Astrocyte (in vitro differentiated cells and primary cell): ENCODE results near the gene SPOCK2. TPM values are rescaled to one million over a fixed set of nuclear protein-coding genes. Genes with fewer than 3 reads are reported as not detected.

Experiments
- DNase-seq: peaks from one replicate; pipeline ENCODE4 v3.0.0-alpha.2; 2010; ENCODE audit warnings: low read depth
- FAIRE-seq: peaks from 2 replicates; lab custom pipeline; 2011; peaks lifted over from hg19 to GRCh38; lab: Jason Lieb, UNC
- H2AFZ ChIP-seq: 2 replicates; pipeline ENCODE4 v1.6.0; 2012; ENCODE audit warnings: low read depth, low read length, inconsistent platforms
- H3K27ac ChIP-seq: 2 replicates; pipeline ENCODE4 v1.5.1; 2011; ENCODE audit warnings: low read depth, low read length, inconsistent platforms
- H3K27me3 ChIP-seq: 2 replicates; pipeline ENCODE4 v1.6.0; 2011; ENCODE audit warnings: low read length, inconsistent platforms; ENCODE audit not compliant: insufficient read depth
- H3K36me3 ChIP-seq: 2 replicates; pipeline ENCODE4 v1.5.1; 2011; ENCODE audit warnings: low read length, inconsistent platforms; ENCODE audit not compliant: insufficient read depth
- H3K4me1 ChIP-seq: 2 replicates; pipeline ENCODE4 v1.5.1; 2011; ENCODE audit warnings: low read length, inconsistent platforms; ENCODE audit not compliant: insufficient read depth
- H3K4me2 ChIP-seq: 2 replicates; pipeline ENCODE4 v1.6.0; 2012; ENCODE audit warnings: low read length, inconsistent platforms
- H3K4me3 ChIP-seq: 2 replicates; pipeline ENCODE4 v1.5.1; 2011; ENCODE audit warnings: low read depth, mild to moderate bottlenecking, low read length, inconsistent platforms; ENCODE audit not compliant: insufficient read depth
- H3K79me2 ChIP-seq: 2 replicates; pipeline ENCODE4 v1.6.0; 2012; ENCODE audit warnings: mild to moderate bottlenecking, low read length, inconsistent platforms; ENCODE audit not compliant: insufficient read depth
- H3K9ac ChIP-seq: 2 replicates; pipeline ENCODE4 v1.6.0; 2012; ENCODE audit warnings: mild to moderate bottlenecking, low read length, inconsistent platforms
- H3K9me3 ChIP-seq: 2 replicates; pipeline ENCODE4 v1.5.1; 2012; ENCODE audit warnings: low read depth, mild to moderate bottlenecking, low read length, inconsistent platforms; ENCODE audit not compliant: insufficient read depth
- H4K20me1 ChIP-seq: 2 replicates; pipeline ENCODE4 v1.6.0; 2012; ENCODE audit warnings: low read length, inconsistent platforms; ENCODE audit not compliant: insufficient read depth
- H3K27ac Mint-ChIP-seq: one replicate; pipeline ENCODE4 v1.8.0; 2021; ENCODE audit warnings: mild to moderate bottlenecking, mixed read lengths; ENCODE audit not compliant: unreplicated experiment
- H3K27me3 Mint-ChIP-seq: one replicate; pipeline ENCODE4 v1.8.0; 2021; ENCODE audit warnings: low read depth, mixed read lengths; ENCODE audit not compliant: unreplicated experiment
- H3K36me3 Mint-ChIP-seq: one replicate; pipeline ENCODE4 v1.8.0; 2021; ENCODE audit warnings: low read depth, mixed read lengths; ENCODE audit not compliant: unreplicated experiment
- H3K4me1 Mint-ChIP-seq: one replicate; pipeline ENCODE4 v1.8.0; 2021; ENCODE audit warnings: low read depth, mixed read lengths; ENCODE audit not compliant: unreplicated experiment
- H3K4me3 Mint-ChIP-seq: one replicate; pipeline ENCODE4 v1.8.0; 2021; ENCODE audit warnings: mild to moderate bottlenecking, moderate library complexity, mixed read lengths; ENCODE audit not compliant: unreplicated experiment
- H3K9me3 Mint-ChIP-seq: one replicate; pipeline ENCODE4 v1.8.0; 2021; ENCODE audit warnings: mild to moderate bottlenecking, mixed read lengths; ENCODE audit not compliant: unreplicated experiment
- EZH2 ChIP-seq: IDR thresholded peaks from 2 replicates; pipeline ENCODE4 v1.6.1; 2012; ENCODE audit warnings: mild to moderate bottlenecking, low read length, inconsistent platforms; ENCODE audit not compliant: insufficient read depth
- total RNA-seq: library from RNA; stranded (reverse); gene quantifications from 2 replicates; pipeline ENCODE4 v1.2.1, GENCODE V29; 2021
- TF ChIP-seq, protein P1 (sequence below): IDR thresholded peaks from 2 replicates; pipeline ENCODE4 v1.5.1; 2011; ENCODE audit warnings: low read depth, mild to moderate bottlenecking, inconsistent platforms, low read length, moderate library complexity; ENCODE audit not compliant: insufficient read depth

Gene SPOCK2
- total RNA-seq, 1 donor from 2014 or later, result 0.89 TPM

DNA sequence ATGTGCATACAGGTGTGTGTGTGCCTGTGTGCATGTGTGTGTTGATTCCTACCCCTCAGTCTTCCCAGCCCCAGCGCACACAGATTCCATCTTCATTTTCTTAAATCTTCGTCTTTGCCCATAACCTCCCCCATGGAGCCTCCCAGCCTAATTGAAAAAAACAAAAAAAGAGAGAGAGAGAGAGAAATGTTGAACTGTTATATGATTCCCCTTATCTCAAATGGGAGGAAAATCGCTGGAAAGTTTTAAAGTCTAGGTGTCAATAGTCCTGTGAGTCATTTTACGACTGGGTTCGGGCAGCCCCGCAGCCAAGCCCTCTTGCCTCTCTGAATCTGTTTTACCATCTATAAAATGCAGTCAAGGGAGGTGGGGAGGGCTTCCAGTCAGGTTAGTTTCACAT lies 60.9 kb downstream of the SPOCK2 start:
- H3K27ac Mint-ChIP-seq, result peak overlapping the region; percentile 54
- H3K4me3 Mint-ChIP-seq, result no peak overlapping the region

DNA sequence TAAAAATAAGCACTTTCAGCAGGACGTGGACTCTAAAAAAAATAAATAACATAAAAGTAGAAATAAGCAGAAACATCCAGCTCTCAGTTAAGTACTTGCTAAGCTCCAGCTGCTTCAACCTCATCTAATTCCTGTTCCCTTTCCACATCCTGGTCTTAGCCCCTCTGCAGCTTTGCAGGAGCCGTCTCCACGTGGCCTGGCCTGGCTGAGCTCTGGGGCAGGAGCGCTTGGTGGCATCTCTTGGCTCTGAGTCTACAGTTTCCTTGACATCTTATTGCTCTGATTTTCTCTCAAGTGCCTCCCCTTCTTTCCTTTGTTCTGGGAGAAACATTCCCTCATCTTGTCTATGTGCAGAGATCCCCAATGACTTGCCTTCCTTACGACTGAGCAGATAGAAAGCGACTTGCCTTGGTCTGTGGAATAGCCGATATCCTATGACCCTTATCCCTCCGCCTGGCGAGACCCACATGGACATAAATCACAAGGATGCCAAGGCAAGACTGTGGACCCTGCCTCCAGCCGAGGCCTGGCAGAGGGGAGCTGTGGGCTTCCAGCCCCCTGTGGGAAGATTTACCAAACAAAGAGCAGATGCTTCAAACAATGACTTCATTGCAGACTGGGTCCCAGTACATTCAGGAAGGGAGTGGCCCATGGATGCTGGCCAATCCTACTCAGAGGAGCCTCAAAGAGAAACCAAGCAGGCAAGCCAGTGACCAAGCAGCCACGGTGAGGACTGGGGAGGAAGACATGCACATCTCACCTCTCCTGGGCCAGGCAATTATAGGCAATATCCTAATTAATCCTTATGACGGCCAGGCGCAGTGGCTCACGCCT lies 61.9 kb downstream of the SPOCK2 start:
- Mint-ChIP-seq H3K27ac (no peak overlapping the region), H3K36me3 (no peaks in the 10 kb centered on the region)
- H3K36me3 ChIP-seq, result no peaks in the 10 kb centered on the region

More for the DNA sequence above, 60.9 kb downstream of the SPOCK2 start:
- Histone ChIP-seq H3K4me3 (no peak overlapping the region), H3K36me3 (no peaks in the 10 kb centered on the region), H3K9me3 (no peaks in the 10 kb centered on the region), H3K27me3 (no peaks in the 10 kb centered on the region), H2AFZ (no peak overlapping the region), H3K27ac (peak overlapping the region; percentile 14), H3K4me1 (peaks cover 13% of the 10 kb centered on the region), H3K79me2 (no peaks in the 10 kb centered on the region), H4K20me1 (no peaks in the 10 kb centered on the region), H3K4me2 (peak overlapping the region; percentile 57), H3K9ac (no peak overlapping the region)
- H3K27me3 Mint-ChIP-seq, result peaks cover 2% of the 10 kb centered on the region
- peak; percentile 80 for DNase-seq
- TF ChIP-seq, protein P1, sequence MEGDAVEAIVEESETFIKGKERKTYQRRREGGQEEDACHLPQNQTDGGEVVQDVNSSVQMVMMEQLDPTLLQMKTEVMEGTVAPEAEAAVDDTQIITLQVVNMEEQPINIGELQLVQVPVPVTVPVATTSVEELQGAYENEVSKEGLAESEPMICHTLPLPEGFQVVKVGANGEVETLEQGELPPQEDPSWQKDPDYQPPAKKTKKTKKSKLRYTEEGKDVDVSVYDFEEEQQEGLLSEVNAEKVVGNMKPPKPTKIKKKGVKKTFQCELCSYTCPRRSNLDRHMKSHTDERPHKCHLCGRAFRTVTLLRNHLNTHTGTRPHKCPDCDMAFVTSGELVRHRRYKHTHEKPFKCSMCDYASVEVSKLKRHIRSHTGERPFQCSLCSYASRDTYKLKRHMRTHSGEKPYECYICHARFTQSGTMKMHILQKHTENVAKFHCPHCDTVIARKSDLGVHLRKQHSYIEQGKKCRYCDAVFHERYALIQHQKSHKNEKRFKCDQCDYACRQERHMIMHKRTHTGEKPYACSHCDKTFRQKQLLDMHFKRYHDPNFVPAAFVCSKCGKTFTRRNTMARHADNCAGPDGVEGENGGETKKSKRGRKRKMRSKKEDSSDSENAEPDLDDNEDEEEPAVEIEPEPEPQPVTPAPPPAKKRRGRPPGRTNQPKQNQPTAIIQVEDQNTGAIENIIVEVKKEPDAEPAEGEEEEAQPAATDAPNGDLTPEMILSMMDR, result no peak
- TF ChIP-seq EZH2, result no peak
- no peaks in the 10 kb centered on the region for H3K9me3 Mint-ChIP-seq
- H3K36me3 Mint-ChIP-seq, result no peaks in the 10 kb centered on the region
- FAIRE-seq, result no peak
- H3K4me1 Mint-ChIP-seq, result peaks cover 8% of the 10 kb centered on the region

More for the DNA sequence above, 61.9 kb downstream of the SPOCK2 start:
- FAIRE-seq (no peak), DNase-seq (peak; percentile 47)
- no peaks in the 10 kb centered on the region for H3K27me3 ChIP-seq
- H3K4me3 ChIP-seq, result no peak overlapping the region
- H3K9ac ChIP-seq, result no peak overlapping the region
- no peaks in the 10 kb centered on the region for H3K9me3 Mint-ChIP-seq
- no peak overlapping the region for H2AFZ ChIP-seq
- H3K27ac ChIP-seq, result no peak overlapping the region
- no peak overlapping the region for H3K4me2 ChIP-seq
- H4K20me1 ChIP-seq, result no peaks in the 10 kb centered on the region
- H3K79me2 ChIP-seq, result no peaks in the 10 kb centered on the region
- H3K4me3 Mint-ChIP-seq, result no peak overlapping the region
- H3K4me1 ChIP-seq, result peaks cover 13% of the 10 kb centered on the region
- no peaks in the 10 kb centered on the region for H3K9me3 ChIP-seq
- H3K27me3 Mint-ChIP-seq, result peaks cover under 1% of the 10 kb centered on the region
- H3K4me1 Mint-ChIP-seq, result peaks cover 8% of the 10 kb centered on the region
- TF ChIP-seq, protein P1, result no peak
- TF ChIP-seq EZH2, result no peak
